Measurements from ENCODE around the gene TADA3. TPM values are rescaled to one million over a fixed set of nuclear protein-coding genes. Genes with fewer than 3 reads are reported as not detected.

The TADA3 gene
- total RNA-seq, 1 donor from 2014 or later: 106 TPM

- Histone ChIP-seq H3K4me1 (no peaks in the 10 kb centered on the region), H3K36me3 (peaks cover 49 to 75% of the 10 kb centered on the region in 2 donors), H3K27me3 (no peaks in the 10 kb centered on the region), H3K27ac (no peak overlapping the region), H3K4me3 (no peak overlapping the region), H3K9me3 (no peaks in the 10 kb centered on the region)
- intact Hi-C loops (cut with DNase I): no loop called here
- TF ChIP-seq CTCF (IDR thresholded peaks at IDR 0.05): no peak
- no peak for DNase-seq (ENCODE audit: low spot score in 2 of 2)
Observed at GRCh38 chr3:9782770-9783169, 9.5 kb downstream of the TADA3 start.

GRCh38 chr3:9781978-9782603, 10.2 kb downstream of the TADA3 start:
- intact Hi-C loops (cut with DNase I): no loop called here
- no peak for TF ChIP-seq CTCF (IDR thresholded peaks at IDR 0.05)
- no peaks in the 10 kb centered on the region for H3K4me1 ChIP-seq
- H3K27ac ChIP-seq: no peak overlapping the region
- H3K36me3 ChIP-seq: peaks cover 46 to 68% of the 10 kb centered on the region in 2 donors
- H3K4me3 ChIP-seq: no peak overlapping the region
- DNase-seq (ENCODE audit: low spot score in 2 of 2): no peak
- H3K27me3 ChIP-seq: no peaks in the 10 kb centered on the region
- H3K9me3 ChIP-seq: no peaks in the 10 kb centered on the region

GRCh38 chr3:9781551-9781950, 10.7 kb downstream of the TADA3 start:
- Histone ChIP-seq H3K4me1 (no peaks in the 10 kb centered on the region), H3K4me3 (no peak overlapping the region), H3K9me3 (no peaks in the 10 kb centered on the region), H3K36me3 (peaks cover 42 to 64% of the 10 kb centered on the region in 2 donors), H3K27ac (no peak overlapping the region), H3K27me3 (no peaks in the 10 kb centered on the region)
- DNase-seq (ENCODE audit: low spot score in 2 of 2): no peak
- intact Hi-C loops (cut with DNase I): no loop called here
- no peak for TF ChIP-seq CTCF (IDR thresholded peaks at IDR 0.05)

GRCh38 chr3:9780910-9781309, 11.4 kb downstream of the TADA3 start:
- H3K9me3 ChIP-seq: no peaks in the 10 kb centered on the region
- intact Hi-C loops (cut with DNase I): no loop called here
- peaks cover 38 to 58% of the 10 kb centered on the region in 2 donors for H3K36me3 ChIP-seq
- TF ChIP-seq CTCF (IDR thresholded peaks at IDR 0.05): no peak
- no peak overlapping the region for H3K4me3 ChIP-seq
- H3K27ac ChIP-seq: no peak overlapping the region
- no peaks in the 10 kb centered on the region for H3K27me3 ChIP-seq
- H3K4me1 ChIP-seq: no peaks in the 10 kb centered on the region
- DNase-seq (ENCODE audit: low spot score in 2 of 2): no peak

GRCh38 chr3:9780458-9780812, 11.8 kb downstream of the TADA3 start:
- no peaks in the 10 kb centered on the region for H3K27me3 ChIP-seq
- no peak overlapping the region for H3K4me3 ChIP-seq
- H3K9me3 ChIP-seq: no peaks in the 10 kb centered on the region
- intact Hi-C loops (cut with DNase I): no loop called here
- no peak for DNase-seq (ENCODE audit: low spot score in 2 of 2)
- H3K27ac ChIP-seq: no peak overlapping the region
- peaks cover 38 to 56% of the 10 kb centered on the region in 2 donors for H3K36me3 ChIP-seq
- TF ChIP-seq CTCF (IDR thresholded peaks at IDR 0.05): no peak
- H3K4me1 ChIP-seq: no peaks in the 10 kb centered on the region
